ENCODE results near the gene KCNH1.
A peak's percentile ranks its signal among the peaks of the same experiment; 100 is the strongest.

The KCNH1 gene

DNA sequence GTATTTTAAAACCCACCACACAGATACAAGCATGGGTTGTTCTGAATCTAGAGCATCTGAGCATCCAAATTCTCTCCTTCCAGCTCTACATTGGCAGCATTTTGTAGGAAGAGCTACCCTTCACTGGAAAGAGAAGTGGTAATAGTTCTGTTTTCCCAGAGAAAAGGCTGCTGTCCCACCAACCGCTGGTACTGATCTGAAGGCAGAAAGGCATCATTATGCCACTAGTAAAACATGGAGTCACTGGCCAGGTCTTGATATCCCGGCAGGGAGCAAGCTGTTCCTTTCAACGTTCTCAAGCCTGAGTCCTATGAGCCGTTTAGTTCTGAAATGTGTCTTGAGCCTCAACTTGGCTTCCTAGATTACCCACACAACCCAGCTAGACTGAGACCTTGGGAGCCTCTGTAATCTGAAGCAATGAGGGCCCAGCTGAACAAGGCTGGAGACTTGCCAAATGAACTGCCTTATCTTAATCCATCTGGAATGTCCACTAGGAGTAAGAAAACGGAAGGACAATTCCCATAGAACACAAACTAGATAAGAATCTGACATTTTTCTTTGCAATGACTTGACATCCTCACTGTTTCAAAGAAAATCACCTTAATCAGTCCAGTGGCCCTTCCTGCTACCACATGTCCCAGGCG is 116.8 kb downstream of the KCNH1 start:
- TF ChIP-seq, protein P1, sequence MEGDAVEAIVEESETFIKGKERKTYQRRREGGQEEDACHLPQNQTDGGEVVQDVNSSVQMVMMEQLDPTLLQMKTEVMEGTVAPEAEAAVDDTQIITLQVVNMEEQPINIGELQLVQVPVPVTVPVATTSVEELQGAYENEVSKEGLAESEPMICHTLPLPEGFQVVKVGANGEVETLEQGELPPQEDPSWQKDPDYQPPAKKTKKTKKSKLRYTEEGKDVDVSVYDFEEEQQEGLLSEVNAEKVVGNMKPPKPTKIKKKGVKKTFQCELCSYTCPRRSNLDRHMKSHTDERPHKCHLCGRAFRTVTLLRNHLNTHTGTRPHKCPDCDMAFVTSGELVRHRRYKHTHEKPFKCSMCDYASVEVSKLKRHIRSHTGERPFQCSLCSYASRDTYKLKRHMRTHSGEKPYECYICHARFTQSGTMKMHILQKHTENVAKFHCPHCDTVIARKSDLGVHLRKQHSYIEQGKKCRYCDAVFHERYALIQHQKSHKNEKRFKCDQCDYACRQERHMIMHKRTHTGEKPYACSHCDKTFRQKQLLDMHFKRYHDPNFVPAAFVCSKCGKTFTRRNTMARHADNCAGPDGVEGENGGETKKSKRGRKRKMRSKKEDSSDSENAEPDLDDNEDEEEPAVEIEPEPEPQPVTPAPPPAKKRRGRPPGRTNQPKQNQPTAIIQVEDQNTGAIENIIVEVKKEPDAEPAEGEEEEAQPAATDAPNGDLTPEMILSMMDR (IDR thresholded peaks at IDR 0.05): no peak

DNA sequence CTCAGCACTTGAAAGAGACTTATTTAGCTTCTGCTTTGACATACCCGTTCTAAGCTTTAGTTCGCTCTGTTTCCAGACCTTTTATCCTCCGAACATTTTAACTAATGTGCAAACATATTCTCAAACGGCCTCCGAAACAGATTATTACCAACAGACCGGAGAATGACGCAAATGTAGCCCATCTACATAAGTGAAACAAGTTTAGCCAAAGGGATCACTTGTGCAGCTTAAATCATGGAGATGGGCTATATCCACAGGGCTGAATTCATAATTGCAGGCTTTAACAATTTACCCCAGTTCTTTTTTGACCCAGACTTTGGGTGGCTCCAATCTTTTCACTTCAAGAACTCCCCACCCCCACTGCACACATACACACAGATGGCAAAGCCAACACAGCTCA is 119.7 kb downstream of the KCNH1 start:
- TF ChIP-seq, protein P1 (IDR thresholded peaks at IDR 0.05): no peak

DNA sequence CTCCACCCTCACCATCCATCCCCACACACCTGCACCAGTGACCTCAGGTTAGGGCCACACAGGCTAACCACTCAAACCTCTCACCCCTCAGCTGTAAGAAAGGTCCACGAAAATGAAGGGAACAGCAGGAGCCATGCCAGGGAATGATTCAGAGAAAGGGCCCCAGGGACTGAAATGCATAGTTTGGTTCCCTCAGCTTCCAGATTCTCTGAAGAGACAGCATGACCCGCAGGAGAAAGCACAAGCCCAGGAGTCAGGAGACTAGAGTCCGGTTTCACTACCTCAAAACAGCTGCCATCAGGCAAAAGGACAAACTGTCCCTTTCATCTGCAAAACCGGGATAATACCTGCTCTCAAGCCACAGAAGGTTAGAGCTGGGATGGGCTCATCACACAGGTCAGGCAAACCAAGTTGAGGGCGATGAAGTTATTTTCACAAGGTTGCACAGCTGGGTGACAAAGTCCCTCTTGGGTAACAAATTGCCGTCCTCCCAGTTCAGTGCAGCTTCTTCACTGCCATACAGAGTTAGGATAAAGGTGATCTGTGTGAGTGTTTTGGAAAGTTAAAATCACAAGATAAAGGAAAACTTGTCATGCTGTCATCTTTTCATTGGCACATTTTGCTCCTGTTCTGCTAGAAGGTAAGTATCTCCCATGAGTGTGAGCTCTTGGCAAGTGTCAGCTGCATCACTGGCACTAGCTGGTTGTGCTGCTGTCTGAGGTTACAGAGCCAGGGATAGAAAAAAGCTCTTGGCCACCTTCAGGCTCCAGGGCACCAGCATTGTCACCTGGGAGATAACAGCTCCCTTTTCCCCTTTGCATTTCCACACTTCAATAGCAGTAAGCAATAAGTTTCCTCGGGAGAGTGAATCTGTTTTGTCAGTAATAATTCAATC is 120.4 kb downstream of the KCNH1 start:
- TF ChIP-seq, protein P1 (IDR thresholded peaks at IDR 0.05): no peak

DNA sequence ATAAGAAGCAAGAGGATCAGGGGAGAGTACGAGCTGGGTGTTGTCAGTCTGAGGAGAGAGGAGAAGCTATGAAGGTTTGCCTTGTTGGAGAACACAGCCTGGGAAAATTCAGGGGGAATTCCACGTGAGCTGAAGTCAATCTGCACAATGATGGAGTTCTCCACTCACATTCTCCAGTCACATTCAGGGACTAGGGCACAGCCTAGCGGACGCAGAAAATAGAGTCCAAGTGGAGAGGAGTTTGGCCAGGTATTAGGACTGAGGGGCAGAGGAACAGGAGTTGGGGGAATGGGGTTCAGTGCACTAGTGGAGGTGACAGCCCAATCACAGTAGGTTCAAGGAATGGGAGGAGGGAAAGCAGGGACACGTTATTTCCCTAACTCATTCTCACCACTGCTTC is 124.0 kb downstream of the KCNH1 start:
- TF ChIP-seq, protein P1 (IDR thresholded peaks at IDR 0.05): peak; percentile 26; the same call in 1 of the 2 replicates

DNA sequence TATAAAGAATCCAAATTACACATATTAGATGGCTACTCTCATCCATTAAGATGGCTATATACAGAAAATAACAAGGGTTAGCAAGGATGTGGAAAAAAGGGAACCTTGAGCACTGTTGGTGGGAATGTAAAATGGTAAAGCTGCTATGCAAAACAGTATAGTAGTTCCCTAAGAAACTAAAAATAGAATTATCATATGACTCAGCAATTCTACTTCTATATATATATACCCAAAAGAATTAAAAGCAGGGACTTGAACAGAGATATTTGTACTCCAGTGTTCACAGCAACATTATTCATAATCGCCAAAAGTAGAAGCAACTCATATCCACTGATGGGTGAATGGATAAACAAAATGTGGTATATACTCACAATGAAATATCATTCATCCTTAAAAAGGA is 126.1 kb downstream of the KCNH1 start:
- TF ChIP-seq, protein P1 (IDR thresholded peaks at IDR 0.05): no peak

DNA sequence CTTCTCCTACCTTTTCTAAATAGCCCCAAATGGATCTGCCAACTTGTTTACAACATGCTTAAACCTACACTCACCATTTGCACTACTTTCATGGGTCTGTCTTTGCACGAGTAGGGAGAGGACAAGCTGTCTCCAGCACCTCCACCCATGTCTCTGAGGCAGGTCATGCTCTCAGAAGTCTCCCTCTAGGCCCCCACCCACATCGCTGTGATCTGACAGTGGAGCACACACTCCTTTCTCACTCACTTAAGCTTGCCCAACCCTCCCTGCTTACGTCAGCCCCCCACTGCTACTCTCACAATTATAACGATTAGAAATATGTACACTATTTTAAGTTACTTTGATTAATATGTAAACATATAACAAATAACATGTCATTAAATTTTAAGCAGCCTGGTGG is 141.1 kb downstream of the KCNH1 start:
- TF ChIP-seq, protein P1 (IDR thresholded peaks at IDR 0.05): no peak

DNA sequence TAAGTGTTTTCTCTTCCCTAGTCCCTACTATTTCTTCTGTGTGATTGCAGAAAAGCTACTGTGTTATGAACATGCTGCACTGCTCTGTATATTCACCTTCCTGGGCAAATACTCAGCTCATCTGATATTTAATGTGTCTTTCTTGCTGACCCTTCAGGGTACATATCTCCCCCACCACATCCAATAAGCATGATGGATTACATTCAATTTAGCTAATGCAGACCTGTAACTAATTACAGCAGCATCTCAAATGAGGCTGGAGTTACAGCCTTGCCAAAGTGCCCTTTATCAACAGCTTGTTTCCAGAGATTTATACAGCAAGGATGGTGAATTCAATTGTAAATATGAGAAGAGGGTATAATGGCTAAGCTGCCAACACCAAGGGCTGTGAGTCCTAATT is 144.0 kb downstream of the KCNH1 start:
- TF ChIP-seq, protein P1 (IDR thresholded peaks at IDR 0.05): no peak
